ENCODE data around the gene GRID1.

GRID1 gene

DNA sequence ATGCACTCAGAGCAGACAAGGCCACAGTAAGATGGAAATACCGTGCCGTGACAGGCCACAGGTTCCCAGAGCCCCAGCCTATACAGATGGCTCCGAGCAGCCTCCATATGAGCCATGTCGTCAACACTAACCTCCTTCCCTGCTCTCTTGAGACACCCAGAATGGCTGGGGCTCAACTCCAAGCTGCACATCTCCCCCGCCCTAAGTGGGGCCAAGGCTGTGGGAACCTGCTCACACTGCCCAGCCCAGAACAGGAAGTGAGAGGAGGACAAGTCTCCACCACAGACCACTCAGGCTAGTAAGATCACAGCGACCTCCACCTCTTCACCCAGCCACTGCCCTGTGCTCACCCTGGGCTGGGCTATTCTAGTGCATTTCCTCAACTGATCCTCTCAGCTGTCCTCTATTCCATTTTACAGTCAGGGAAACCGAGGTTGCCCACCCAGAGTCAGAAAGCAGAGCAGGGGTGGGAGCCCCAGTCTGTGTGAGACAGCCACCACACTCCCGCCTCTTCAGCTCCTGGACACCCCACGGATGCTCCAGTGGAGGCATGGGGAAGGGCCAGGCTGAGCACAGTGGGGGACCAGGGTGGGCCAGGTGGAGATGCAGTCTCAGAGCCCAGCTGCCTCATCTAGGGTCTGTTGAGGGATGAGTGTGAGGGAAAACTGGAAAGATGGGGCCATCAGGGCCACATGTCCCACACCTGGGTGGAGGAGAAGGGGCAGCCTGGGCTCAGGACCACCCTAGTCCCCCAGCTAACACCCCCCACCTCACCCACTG, 11.6 kb downstream of the GRID1 start:
- DNase-seq (ENCODE audit: low read depth): no peak
- TF ChIP-seq, protein P1, sequence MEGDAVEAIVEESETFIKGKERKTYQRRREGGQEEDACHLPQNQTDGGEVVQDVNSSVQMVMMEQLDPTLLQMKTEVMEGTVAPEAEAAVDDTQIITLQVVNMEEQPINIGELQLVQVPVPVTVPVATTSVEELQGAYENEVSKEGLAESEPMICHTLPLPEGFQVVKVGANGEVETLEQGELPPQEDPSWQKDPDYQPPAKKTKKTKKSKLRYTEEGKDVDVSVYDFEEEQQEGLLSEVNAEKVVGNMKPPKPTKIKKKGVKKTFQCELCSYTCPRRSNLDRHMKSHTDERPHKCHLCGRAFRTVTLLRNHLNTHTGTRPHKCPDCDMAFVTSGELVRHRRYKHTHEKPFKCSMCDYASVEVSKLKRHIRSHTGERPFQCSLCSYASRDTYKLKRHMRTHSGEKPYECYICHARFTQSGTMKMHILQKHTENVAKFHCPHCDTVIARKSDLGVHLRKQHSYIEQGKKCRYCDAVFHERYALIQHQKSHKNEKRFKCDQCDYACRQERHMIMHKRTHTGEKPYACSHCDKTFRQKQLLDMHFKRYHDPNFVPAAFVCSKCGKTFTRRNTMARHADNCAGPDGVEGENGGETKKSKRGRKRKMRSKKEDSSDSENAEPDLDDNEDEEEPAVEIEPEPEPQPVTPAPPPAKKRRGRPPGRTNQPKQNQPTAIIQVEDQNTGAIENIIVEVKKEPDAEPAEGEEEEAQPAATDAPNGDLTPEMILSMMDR (IDR thresholded peaks at IDR 0.05; ENCODE audit: low read length, missing control alignments): no peak

DNA sequence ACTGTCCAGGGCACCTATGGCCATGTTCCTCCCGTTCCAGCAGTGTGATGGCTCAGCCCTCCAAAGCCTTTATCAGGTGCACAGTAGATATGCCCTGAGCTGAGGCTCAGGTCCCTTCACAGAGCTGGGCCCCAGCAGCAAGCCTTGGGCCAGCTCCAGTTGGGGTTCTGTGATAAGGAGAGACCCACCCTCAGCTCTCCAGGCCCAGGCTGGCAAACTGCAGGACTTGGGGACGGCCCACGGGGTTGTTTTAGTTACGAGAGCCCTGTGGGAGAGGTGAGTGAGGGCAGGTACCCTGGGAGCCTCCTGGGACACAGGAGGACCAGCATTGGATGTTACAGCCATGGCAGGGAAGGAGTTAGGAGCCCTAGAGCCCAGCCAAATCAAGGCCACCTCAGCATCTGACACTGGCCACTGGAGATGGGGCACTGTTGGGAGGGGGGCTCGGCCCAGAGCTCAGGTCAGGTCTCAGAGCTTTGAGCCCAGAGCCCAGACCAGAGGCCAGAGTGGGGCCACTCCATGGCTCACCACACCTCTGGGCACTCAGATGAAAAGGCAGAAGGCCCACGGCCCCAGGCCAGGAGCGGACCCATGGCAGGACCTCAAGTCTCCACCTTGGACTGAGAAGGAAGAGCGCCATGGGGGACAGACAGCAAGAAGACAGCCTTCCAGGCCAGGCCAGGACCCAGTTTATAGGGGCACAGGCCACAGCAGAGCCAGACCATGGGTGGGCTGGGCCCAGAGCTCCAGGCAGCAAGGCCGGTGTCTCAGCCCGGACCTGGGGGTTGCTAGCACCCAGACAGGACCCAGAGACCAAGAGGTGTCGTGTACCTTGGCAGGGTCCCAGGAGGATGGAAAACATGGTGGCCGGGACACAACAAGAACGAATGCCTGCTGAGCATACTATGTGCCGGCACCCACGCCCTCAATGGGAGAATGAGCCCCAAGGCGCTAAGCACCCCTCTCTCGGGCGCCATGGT, 12.8 kb downstream of the GRID1 start:
- TF ChIP-seq, protein P1 (IDR thresholded peaks at IDR 0.05; ENCODE audit: low read length, missing control alignments): no peak
- no peak for DNase-seq (ENCODE audit: low read depth)
- H3K4me3 ChIP-seq (replicated peaks; ENCODE audit: low read depth, low read length): no peak overlapping the region

More for the DNA sequence above, 11.6 kb downstream of the GRID1 start:
- H3K4me3 ChIP-seq (replicated peaks; ENCODE audit: low read depth, low read length): no peak overlapping the region

DNA sequence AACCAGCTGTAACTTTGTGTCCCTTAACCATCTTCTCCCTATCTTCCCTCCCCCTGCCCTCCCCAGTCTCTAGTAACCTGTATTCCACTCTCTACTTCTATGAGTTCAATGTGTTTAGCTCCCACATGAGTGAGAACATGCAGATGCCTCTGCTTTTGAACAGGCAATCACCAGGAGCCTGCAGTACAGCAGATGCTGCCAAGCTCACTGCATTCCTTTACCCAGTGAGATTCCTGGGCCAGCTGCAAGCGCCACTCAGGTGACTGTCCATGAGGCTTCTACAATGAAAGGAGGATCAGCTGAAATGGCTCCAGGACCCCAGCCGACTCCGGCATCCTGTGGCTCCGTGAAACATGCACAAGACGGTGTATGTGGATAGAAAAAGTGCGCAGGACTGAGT, 15.7 kb downstream of the GRID1 start:
- TF ChIP-seq, protein P1 (IDR thresholded peaks at IDR 0.05; ENCODE audit: low read length, missing control alignments): no peak
- H3K4me3 ChIP-seq (replicated peaks; ENCODE audit: low read depth, low read length): no peak overlapping the region
- DNase-seq (ENCODE audit: low read depth): no peak

DNA sequence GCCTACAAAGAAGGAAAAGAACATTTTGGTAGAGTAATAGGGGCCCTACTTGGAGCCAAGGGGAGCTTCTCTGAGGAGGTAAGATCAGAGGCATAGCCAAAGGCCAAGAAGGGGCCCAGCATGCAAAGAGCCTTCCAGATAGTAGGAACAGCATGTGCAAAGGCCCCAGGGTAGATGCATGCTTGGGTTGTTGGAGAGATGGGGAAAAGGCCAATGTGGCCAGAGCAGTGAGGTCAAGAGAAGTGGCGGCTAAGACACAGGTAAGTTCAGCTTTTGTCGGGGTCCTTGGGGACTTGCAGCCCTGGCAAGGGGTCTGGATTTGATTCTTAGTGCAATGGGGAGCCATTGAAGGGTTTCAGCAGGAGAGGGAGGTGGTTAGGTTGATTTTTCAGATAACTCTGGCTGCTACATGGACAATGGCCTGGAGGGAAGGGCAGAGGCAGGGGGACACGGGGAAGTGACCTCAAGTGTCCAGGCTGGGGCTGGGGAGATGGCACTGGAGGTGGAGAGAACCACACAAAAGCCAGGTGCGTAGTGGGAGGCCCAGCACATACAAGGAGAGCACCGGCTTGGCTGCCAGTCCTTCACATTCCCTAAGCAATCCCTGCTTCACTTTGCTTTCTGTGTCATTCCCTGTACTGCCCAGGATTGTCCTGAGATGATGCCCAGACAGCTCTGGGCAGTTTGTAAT, 16.5 kb downstream of the GRID1 start:
- no peak overlapping the region for H3K4me3 ChIP-seq (replicated peaks; ENCODE audit: low read depth, low read length)
- TF ChIP-seq, protein P1 (IDR thresholded peaks at IDR 0.05; ENCODE audit: low read length, missing control alignments): no peak
- no peak for DNase-seq (ENCODE audit: low read depth)

DNA sequence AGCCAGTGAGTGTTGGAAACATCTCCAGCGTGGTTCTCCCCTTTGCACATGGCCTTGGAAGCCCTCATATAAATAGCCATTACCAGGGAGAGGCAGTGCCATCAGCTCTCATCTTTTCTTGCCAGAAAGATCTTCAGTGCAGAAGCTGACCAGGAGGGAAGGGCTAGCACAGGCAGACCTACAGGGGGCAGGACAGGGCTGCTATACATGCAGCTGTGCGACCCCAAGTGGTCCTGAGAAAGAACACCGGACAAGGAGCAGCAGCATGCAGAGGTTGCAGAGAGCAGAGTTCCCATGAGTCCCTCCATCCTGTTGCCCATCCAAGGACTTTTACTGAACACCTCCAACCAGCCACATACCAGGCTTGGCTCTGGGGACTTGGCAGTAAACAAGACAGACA, 17.1 kb downstream of the GRID1 start:
- peak; percentile 10 for DNase-seq (ENCODE audit: low read depth)
- H3K4me3 ChIP-seq (replicated peaks; ENCODE audit: low read depth, low read length): no peak overlapping the region
- TF ChIP-seq, protein P1 (IDR thresholded peaks at IDR 0.05; ENCODE audit: low read length, missing control alignments): peak; percentile 34

DNA sequence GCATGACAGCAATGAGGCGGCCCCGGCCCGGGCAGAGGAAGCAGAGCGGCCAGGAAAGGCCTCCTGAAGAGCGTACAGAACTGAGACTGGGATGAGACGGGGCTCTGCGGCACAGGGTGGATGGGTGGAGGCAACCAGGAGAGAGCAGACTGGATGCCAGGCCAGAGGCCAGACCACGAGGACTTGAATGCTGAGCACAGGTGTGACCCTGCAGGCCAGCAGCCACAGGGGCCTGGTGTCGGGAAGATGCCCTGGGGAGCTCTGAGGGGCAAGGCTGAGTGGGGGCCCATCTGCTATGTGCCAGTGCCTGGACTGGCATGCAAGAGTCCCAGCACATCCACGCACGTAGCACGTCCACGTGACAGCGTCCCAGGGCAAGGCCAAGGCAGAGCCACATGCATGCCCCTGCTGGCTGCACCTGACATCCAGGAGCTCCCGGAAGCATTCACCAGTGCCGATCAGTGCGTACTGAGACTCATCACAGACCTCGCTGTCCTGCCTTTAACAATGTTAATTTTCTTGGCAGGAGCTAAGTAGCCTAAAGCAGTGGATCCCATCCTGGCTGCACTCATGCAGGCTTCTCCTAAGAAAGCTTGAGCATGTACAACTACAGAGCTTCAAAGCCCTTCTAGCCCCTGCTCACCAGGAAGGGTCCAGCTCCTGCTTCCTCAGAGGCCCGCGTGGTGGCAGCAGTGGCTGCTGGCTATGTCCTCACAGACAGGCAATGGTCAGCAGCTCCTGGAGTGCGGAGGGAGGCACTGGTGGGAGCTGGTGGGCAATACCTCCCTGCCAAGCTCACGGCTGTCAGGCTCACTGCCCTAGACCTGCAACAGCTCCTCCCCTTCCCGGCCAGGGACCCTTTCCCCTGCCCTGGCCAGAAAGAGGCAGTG, 18.0 kb downstream of the GRID1 start:
- TF ChIP-seq, protein P1 (IDR thresholded peaks at IDR 0.05; ENCODE audit: low read length, missing control alignments): peak; percentile 21
- no peak overlapping the region for H3K4me3 ChIP-seq (replicated peaks; ENCODE audit: low read depth, low read length)
- DNase-seq (ENCODE audit: low read depth): peak; percentile 10

Data from fibroblast of pulmonary artery (primary cell).